Superior temporal gyrus (tissue), 1 donor: ENCODE measurements around the gene NID1.
"Not testable (repeated sequence)": the region's sequence is repeated elsewhere in the genome, so short reads cannot be mapped to it uniquely, and the experiment has no call there.

ENCODE experiments used
- DNase-seq: peaks from one replicate; pipeline ENCODE4 v3.0.0-alpha.2; 2016; ENCODE audit errors: extremely low spot score

Gene NID1

GRCh38 chr1:236030534-236030933 is 34.4 kb downstream of the NID1 start:
- DNase-seq: no peak

GRCh38 chr1:236029428-236029940 is 35.4 kb downstream of the NID1 start:
- DNase-seq: no peak

GRCh38 chr1:236027104-236027503 is 37.8 kb downstream of the NID1 start:
- no peak for DNase-seq

- no peak for DNase-seq
These were observed 39.1 kb downstream of the NID1 start for GRCh38 chr1:236025836-236026235.

GRCh38 chr1:236024641-236025040 is 40.2 kb downstream of the NID1 start:
- DNase-seq: no peak

- DNase-seq: no peak
These were observed 40.8 kb downstream of the NID1 start for GRCh38 chr1:236023926-236024565.

GRCh38 chr1:236021424-236022135 is 43.3 kb downstream of the NID1 start:
- no peak for DNase-seq

- no peak for DNase-seq
These were observed 44.3 kb downstream of the NID1 start for GRCh38 chr1:236020359-236021219.

GRCh38 chr1:236018885-236019453 is 45.9 kb downstream of the NID1 start:
- DNase-seq: no peak

- DNase-seq: no peak
These were observed 48.0 kb downstream of the NID1 start for GRCh38 chr1:236016782-236017400.

GRCh38 chr1:236016083-236016482 is 48.8 kb downstream of the NID1 start:
- DNase-seq: no peak

- no peak for DNase-seq
These were observed 49.4 kb downstream of the NID1 start for GRCh38 chr1:236015539-236015938.

GRCh38 chr1:236013330-236013729 is 51.6 kb downstream of the NID1 start:
- DNase-seq: no peak

GRCh38 chr1:236011641-236012040 is 53.2 kb downstream of the NID1 start:
- DNase-seq: no peak

- no peak for DNase-seq
These were observed 54.4 kb downstream of the NID1 start for GRCh38 chr1:236010443-236010842.

- no peak for DNase-seq
These were observed 55.0 kb downstream of the NID1 start for GRCh38 chr1:236009857-236010256.

- no peak for DNase-seq
These were observed 55.7 kb downstream of the NID1 start for GRCh38 chr1:236009191-236009590.

GRCh38 chr1:236007781-236008180 is 57.1 kb downstream of the NID1 start:
- DNase-seq: no peak

- DNase-seq: not testable (repeated sequence)
These were observed 61.8 kb downstream of the NID1 start for GRCh38 chr1:236003058-236003457.

- no peak for DNase-seq
These were observed 62.3 kb downstream of the NID1 start for GRCh38 chr1:236002572-236002971.

GRCh38 chr1:236002025-236002390 is 62.9 kb downstream of the NID1 start:
- no peak for DNase-seq

GRCh38 chr1:236000781-236001180 is 64.1 kb downstream of the NID1 start:
- no peak for DNase-seq
